Activated naive CD8-positive, alpha-beta T cell treated with anti-CD3 and anti-CD28 coated beads for 36 hours (primary cell): ENCODE measurements around the gene PEPD. TPM values are rescaled to one million over a fixed set of nuclear protein-coding genes. Genes with fewer than 3 reads are reported as not detected.

Source experiments
- DNase-seq: peaks from one replicate; pipeline ENCODE4 v3.0.0; 2021
- H3K27ac Mint-ChIP-seq: one replicate; pipeline ENCODE4 v1.8.0; 2022; ENCODE audit warnings: mild to moderate bottlenecking, moderate library complexity, mixed read lengths
- H3K27me3 Mint-ChIP-seq: one replicate; pipeline ENCODE4 v1.8.0; 2022; ENCODE audit warnings: mild to moderate bottlenecking, mixed read lengths
- H3K36me3 Mint-ChIP-seq: one replicate; pipeline ENCODE4 v1.8.0; 2021; ENCODE audit warnings: mild to moderate bottlenecking, mixed read lengths
- H3K4me1 Mint-ChIP-seq: one replicate; pipeline ENCODE4 v1.8.0; 2021; ENCODE audit warnings: mixed read lengths
- H3K4me3 Mint-ChIP-seq: one replicate; pipeline ENCODE4 v1.8.0; 2022; ENCODE audit warnings: mild to moderate bottlenecking, moderate library complexity, mixed read lengths
- H3K9me3 Mint-ChIP-seq: one replicate; pipeline ENCODE4 v1.8.0; 2022; ENCODE audit warnings: mixed read lengths
- total RNA-seq, 2 experiments: library from RNA; stranded (reverse); gene quantifications; one replicate each; pipeline ENCODE4 v1.2.3, GENCODE V29; 2021

The PEPD gene
- total RNA-seq, 2 experiments from 2014 or later = 36.3 to 39.4 TPM

- no peaks in the 10 kb centered on the region for H3K4me1 Mint-ChIP-seq
- H3K27ac Mint-ChIP-seq = no peak overlapping the region
- H3K27me3 Mint-ChIP-seq = no peaks in the 10 kb centered on the region
- H3K36me3 Mint-ChIP-seq = no peaks in the 10 kb centered on the region
- H3K9me3 Mint-ChIP-seq = no peaks in the 10 kb centered on the region
- H3K4me3 Mint-ChIP-seq = no peak overlapping the region
- DNase-seq = no peak
These were observed 52.2 kb downstream of the PEPD start for GRCh38 chr19:33469171-33470039.

DNA sequence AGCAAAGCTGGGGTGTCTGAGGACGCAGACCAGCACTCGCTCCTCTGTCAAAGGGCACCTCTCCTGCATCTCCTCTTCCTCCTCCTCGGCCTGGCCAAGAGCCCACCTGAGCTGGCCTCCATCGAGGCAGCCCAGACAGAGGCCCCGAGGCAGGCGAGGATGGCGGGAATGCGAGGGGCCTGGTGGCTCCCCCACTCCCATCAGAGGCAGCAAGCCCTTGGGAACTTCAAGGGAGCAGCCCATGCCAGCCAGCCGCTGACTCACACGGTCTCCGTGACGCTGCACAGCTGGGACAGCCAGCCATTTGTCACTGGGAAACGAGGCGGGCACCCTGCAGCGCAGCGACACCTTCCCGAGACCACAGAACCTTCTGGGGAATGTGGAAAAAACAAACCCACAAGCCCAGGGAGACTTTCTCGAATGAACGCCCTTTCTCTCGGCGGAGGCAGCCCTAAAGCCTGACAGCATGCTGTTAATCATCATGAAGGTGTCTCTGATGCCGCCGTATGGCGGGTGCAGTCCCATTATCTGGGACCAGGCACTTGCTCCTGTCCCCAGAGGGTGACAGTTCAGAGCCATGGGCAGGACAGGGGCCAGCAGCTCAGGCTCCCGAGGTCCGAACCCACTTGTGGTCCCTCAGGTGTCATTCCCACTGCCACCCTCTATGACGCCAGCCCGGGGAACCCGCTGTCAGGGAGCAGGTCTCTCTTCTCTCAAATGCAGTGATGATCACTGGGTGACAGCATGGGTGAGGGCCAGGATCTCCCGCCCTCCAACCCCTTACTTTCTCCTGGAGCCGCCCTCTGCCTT is 53.0 kb downstream of the PEPD start:
- no peaks in the 10 kb centered on the region for H3K9me3 Mint-ChIP-seq
- H3K27ac Mint-ChIP-seq = no peak overlapping the region
- no peaks in the 10 kb centered on the region for H3K27me3 Mint-ChIP-seq
- no peaks in the 10 kb centered on the region for H3K36me3 Mint-ChIP-seq
- no peaks in the 10 kb centered on the region for H3K4me1 Mint-ChIP-seq
- DNase-seq = no peak
- no peak overlapping the region for H3K4me3 Mint-ChIP-seq

- Mint-ChIP-seq H3K4me1 (no peaks in the 10 kb centered on the region), H3K36me3 (no peaks in the 10 kb centered on the region), H3K4me3 (no peak overlapping the region), H3K27me3 (no peaks in the 10 kb centered on the region), H3K9me3 (no peaks in the 10 kb centered on the region), H3K27ac (no peak overlapping the region)
- no peak for DNase-seq
These were observed 53.7 kb downstream of the PEPD start for GRCh38 chr19:33467851-33468250.

DNA sequence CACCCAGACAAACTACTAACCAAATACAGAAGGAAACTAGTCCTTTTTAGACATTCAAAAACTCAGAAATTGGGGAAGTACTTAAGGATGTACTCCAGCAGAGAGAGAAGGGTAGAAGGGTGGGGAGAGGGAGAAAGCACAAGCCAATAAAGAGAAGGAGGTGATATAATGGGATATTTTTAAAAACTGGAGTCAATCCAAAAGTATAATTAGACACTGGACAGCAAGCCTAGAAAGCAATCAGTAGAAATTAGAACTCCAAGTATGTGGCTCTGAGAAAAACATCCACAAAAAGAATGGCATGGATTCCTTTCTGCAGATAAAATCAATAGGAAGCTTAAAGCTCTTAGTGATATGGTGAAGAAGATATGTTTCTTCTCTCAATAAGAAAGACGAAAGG is 55.8 kb downstream of the PEPD start:
- H3K36me3 Mint-ChIP-seq = no peaks in the 10 kb centered on the region
- no peaks in the 10 kb centered on the region for H3K4me1 Mint-ChIP-seq
- no peak for DNase-seq
- H3K27me3 Mint-ChIP-seq = no peaks in the 10 kb centered on the region
- H3K27ac Mint-ChIP-seq = no peak overlapping the region
- no peaks in the 10 kb centered on the region for H3K9me3 Mint-ChIP-seq
- no peak overlapping the region for H3K4me3 Mint-ChIP-seq

- H3K9me3 Mint-ChIP-seq = no peaks in the 10 kb centered on the region
- no peak overlapping the region for H3K27ac Mint-ChIP-seq
- no peak for DNase-seq
- no peaks in the 10 kb centered on the region for H3K4me1 Mint-ChIP-seq
- H3K27me3 Mint-ChIP-seq = no peaks in the 10 kb centered on the region
- no peak overlapping the region for H3K4me3 Mint-ChIP-seq
- no peaks in the 10 kb centered on the region for H3K36me3 Mint-ChIP-seq
These were observed 56.2 kb downstream of the PEPD start for GRCh38 chr19:33465371-33465770.

DNA sequence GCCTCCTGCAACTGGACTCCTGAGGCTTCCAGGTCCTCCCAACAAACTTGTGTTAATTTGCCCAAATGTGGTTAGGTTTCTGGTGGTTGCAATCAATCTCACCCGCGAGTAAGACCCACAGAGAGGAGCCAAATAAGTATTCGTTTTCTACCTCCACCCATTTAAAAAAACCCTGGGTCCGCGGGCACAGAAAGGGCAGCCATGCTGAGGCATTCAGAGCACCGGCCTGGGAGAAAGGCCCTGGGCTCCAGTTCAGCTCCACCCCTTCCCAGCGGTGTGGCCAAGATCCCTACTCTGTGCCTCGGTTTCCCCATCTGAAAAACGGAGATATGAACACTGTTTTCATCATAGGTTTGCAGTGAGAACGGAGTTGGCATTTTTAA is 56.9 kb downstream of the PEPD start:
- H3K27me3 Mint-ChIP-seq = no peaks in the 10 kb centered on the region

DNA sequence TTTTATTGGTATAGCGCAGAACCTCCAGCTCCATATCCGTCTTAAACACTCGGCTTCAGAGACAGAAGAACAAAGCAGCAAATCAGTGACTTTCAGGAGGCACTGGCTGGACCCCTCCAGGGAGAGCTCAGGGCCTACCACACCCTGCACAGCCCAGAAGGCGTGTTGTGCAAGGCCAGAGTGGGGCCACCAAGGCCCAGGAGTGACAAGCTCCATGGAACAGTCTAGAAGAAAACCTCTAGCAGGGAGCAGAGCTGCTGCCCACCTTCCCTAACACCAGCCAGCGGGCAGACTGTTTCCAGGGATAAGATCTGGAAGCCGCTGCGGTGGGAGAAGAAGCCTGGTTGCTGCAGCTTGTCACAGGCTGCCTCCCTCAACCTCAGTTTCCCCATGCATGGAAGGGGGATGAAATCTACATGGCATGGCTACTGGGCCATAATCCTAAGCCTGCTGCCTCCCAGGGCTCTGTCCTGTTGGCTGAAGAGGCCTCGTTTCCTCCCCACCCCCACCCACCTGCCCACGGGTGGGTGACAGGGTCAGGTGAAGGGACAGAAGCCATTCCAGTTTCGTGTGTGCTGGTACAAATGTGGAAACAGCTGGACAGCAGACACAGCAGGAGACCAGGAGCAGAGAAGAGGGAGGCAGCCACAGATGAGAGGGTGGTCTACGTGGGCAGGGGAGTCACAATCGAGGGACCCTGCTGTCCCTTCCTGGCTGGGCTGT is 57.4 kb downstream of the PEPD start:
- no peak overlapping the region for H3K27ac Mint-ChIP-seq
- no peaks in the 10 kb centered on the region for H3K9me3 Mint-ChIP-seq
- no peaks in the 10 kb centered on the region for H3K27me3 Mint-ChIP-seq
- no peak overlapping the region for H3K4me3 Mint-ChIP-seq
- DNase-seq = no peak
- H3K36me3 Mint-ChIP-seq = no peaks in the 10 kb centered on the region
- H3K4me1 Mint-ChIP-seq = no peaks in the 10 kb centered on the region

More for the DNA sequence above, 56.9 kb downstream of the PEPD start:
- no peaks in the 10 kb centered on the region for H3K9me3 Mint-ChIP-seq
- no peaks in the 10 kb centered on the region for H3K36me3 Mint-ChIP-seq
- H3K4me3 Mint-ChIP-seq = no peak overlapping the region
- no peaks in the 10 kb centered on the region for H3K4me1 Mint-ChIP-seq
- no peak overlapping the region for H3K27ac Mint-ChIP-seq
- no peak for DNase-seq

DNA sequence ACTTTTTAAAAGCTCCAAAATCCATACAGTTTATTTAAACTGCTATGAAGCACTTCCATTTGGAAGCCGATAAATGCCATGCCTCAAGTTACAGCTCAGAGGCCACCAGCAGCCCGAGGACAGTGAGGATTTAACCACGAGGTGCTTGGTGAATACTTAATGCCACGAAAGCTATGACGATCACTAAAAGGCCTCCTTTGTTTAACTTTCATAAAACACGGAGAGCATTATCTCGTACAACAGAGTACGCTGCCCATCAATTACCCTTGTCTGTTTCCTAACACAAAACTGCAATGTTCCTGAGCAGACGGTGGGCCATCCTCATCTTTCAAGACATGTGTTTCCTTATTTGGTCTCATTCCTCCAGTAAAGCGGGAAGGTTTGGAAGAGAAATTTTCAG is 58.4 kb downstream of the PEPD start:
- H3K27me3 Mint-ChIP-seq = no peaks in the 10 kb centered on the region
- H3K27ac Mint-ChIP-seq = no peak overlapping the region
- H3K9me3 Mint-ChIP-seq = no peaks in the 10 kb centered on the region
- no peak overlapping the region for H3K4me3 Mint-ChIP-seq
- no peak for DNase-seq
- H3K36me3 Mint-ChIP-seq = no peaks in the 10 kb centered on the region
- H3K4me1 Mint-ChIP-seq = no peaks in the 10 kb centered on the region

DNA sequence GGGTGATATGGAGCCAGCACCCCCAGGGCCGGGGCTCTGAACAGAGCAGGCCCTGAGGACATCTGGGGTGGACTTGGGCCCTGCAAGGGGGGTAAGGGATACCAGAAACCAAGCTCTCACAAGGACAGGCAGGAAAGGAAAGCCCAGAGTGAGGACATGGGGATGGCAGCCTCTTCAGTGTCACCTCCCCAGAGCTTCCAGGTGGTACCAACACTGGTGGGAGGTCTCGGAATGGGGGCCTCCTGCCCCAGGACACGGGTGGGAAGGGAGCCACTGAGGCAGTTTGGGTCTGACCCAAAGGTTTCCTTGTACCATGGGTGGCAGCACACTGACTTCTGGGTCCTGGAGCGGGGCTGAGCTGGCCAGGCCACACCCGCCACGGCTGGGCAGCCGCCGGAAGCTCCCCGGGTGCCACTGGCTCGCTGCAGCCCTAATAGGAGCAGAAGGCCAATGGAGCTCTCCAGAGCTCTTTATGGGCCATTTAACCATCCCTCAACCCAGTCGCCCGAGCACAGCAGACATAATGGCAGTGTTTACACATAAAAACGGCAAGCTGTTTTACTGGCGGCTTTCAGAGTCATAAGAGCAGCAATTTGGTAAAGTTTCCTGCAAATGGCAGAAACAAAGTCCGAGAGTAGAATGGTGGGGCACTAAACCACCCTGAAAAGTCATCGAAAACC is 59.3 kb downstream of the PEPD start:
- H3K27ac Mint-ChIP-seq = no peak overlapping the region
- H3K27me3 Mint-ChIP-seq = no peaks in the 10 kb centered on the region
- no peak overlapping the region for H3K4me3 Mint-ChIP-seq
- no peaks in the 10 kb centered on the region for H3K4me1 Mint-ChIP-seq
- no peak for DNase-seq
- no peaks in the 10 kb centered on the region for H3K36me3 Mint-ChIP-seq
- H3K9me3 Mint-ChIP-seq = no peaks in the 10 kb centered on the region

DNA sequence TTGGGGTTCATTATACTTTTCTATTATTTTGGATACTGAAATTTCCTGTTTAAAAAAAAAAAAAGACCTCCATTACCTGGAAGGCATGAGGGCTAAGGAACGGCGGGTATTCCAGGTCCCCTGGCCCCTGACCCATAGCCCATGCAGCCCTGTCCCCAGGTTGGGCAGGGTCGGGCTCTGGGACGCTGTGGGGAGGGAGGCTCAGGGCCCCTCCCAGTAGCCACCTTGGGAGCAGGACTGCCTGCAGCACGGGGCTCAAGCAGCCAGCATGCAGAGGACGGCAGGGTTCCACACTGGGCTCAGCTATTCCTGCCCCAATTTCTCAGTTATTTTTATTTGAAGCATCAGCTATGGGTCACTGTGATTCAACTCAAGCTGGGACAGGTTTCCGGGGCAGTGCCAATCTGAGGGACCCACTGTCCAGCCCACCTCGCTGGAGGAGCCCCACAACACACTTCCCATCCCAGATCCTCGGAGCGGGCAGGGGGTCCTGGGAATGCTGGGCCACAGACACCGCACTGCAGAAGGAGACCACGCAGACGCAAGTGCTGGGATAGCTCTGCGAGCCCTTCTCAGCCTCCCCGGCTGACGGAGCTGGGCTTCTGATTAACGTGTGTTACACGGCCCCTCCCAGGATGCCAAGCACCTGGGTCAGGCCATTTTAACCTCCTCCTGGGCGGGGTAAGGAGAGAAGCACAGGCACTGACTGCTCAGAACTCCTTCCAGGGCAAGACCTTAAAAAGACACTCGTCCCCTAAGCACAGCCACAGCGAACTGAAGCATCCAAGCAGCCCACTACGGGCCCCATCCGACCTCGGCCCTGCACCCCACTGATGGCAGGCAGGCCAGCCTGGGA is 60.1 kb downstream of the PEPD start:
- no peaks in the 10 kb centered on the region for H3K4me1 Mint-ChIP-seq
- no peak overlapping the region for H3K27ac Mint-ChIP-seq
- H3K27me3 Mint-ChIP-seq = no peaks in the 10 kb centered on the region
- no peak for DNase-seq
- no peaks in the 10 kb centered on the region for H3K36me3 Mint-ChIP-seq
- H3K4me3 Mint-ChIP-seq = no peak overlapping the region
- H3K9me3 Mint-ChIP-seq = no peaks in the 10 kb centered on the region

DNA sequence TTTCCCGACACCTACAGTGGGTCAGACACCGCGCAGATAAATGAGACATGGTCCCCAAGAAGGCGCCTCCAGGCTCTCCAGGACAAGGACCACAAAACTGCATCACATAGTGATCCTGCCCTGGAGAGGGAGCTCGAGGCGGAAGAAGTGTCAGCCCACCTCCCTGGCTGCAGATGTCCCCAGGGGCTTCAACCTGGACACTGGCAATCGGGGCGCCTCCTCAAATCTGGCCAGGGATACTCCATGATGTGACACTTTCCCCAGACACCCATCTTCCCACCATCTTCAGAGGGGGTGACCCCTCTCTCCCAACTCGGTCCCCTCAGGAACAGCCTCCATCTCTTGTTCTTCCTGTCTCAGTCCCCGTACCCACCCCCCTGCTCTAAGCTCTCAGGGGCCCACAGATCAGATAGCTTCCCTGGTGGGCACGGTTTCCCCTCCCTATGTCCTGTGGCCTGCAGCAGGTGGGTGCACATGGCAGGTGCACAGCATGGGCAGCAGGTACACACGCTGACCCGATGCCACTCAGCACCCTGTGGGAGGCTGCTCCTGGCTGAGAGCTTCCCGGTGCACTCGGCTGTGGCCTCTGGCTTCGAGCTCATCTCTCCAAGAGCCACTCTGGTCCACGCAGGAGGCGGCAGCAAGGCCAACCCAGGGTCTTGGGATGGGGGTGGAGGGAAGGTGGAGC is 61.2 kb downstream of the PEPD start:
- Mint-ChIP-seq H3K27me3 (no peaks in the 10 kb centered on the region), H3K9me3 (no peaks in the 10 kb centered on the region)

DNA sequence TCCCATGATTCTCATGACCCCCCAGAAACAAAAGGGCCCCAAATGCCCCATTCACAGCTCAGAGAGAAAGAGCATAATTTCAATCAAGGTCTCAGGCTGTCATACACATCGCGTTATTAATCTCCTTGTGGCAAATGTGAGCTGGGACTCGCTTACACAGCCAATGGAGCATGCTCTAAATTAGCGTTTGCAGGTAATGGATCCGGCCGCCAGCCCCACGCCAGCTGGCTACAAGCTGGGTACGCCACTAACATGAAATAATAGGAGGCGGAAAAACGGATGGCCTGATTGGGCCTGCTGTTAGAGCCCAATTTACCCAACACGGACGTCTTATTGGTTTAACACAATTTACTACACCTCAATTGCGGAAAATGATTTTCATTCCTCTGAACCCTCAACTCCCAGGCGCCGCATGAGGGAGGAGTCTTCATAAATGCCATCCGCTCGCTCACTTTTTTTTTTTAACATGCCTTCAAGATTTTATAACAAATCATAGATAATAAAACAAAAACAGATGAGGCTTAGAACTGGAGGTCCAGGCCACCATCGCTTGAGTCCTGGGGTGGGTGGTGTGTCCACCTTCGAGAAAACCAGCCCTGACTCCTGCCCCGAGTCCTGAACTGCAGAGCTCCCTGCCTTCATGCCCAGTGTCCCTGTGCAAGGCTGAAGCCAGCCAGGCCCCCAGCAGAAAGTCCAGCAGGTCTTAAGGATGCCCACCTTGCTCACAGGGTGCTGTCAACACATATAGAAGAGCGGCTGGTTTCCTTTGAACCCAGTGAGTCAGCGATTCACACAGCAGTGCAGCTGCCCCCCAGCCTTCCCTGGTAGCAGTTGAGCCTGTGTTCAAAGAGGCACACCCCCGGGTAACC is 62.1 kb downstream of the PEPD start:
- DNase-seq = no peak
- H3K27me3 Mint-ChIP-seq = no peaks in the 10 kb centered on the region
- no peaks in the 10 kb centered on the region for H3K36me3 Mint-ChIP-seq
- no peaks in the 10 kb centered on the region for H3K9me3 Mint-ChIP-seq
- no peak overlapping the region for H3K4me3 Mint-ChIP-seq
- no peaks in the 10 kb centered on the region for H3K4me1 Mint-ChIP-seq
- no peak overlapping the region for H3K27ac Mint-ChIP-seq

More for the DNA sequence above, 61.2 kb downstream of the PEPD start:
- no peak overlapping the region for H3K4me3 Mint-ChIP-seq
- H3K4me1 Mint-ChIP-seq = no peaks in the 10 kb centered on the region
- H3K36me3 Mint-ChIP-seq = no peaks in the 10 kb centered on the region
- no peak for DNase-seq
- H3K27ac Mint-ChIP-seq = no peak overlapping the region

DNA sequence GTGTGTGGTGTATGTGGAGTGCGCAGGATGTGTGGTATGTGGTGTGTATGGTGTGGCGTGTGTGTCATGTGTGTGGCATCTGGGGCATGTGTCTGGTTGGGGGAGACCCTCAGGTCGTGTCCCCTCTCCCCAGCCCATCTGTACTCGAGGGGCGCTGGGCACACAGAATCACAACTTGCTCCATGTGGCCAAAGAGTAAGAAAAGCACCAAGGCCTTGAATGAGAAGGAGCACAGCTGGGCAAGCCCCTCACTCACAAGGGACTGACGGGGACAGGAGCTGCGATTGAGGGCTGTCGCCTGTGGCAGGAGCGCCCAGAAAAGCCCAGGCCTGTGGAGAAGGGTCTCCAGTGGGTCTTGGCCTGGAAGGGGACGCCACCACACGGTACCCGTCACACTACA is 62.8 kb downstream of the PEPD start:
- Mint-ChIP-seq H3K4me3 (no peak overlapping the region), H3K27me3 (no peaks in the 10 kb centered on the region), H3K4me1 (no peaks in the 10 kb centered on the region), H3K9me3 (no peaks in the 10 kb centered on the region), H3K27ac (no peak overlapping the region), H3K36me3 (no peaks in the 10 kb centered on the region)
- no peak for DNase-seq
